ENCODE measurements around the gene ARID3B. TPM values are rescaled to one million over a fixed set of nuclear protein-coding genes. Genes with fewer than 3 reads are reported as not detected.

The ARID3B gene
- total and polyA plus RNA-seq, 2 of the 13 experiments (the other 11 are each of a cell fraction or from before 2014, with no cell fraction given): 5.3 to 12.8 TPM

DNA sequence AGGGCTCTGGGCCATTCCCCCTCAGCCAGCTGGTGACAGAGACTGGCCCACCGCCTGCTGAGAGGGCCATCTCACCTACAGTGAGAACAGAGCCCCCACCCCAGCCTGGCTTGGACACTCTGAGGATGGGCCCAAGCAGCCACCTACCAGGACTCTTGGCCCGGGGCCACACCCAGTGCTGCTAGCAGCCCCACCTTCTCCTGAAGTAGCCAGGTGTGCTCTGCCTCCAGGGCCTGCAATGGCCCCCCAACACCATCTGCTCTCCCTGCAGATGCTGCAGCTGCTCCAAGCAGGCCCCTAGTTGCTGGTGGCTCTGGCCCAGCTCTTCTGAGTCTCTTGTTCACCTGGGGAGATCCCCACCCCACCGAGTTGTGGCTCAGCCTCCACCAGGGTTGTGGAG, 67.8 kb downstream of the ARID3B start (continued):
- TF ChIP-seq ZBTB1 (CRISPR knock-in tag; IDR thresholded peaks at IDR 0.05; ENCODE audit: borderline replicate concordance): no peak
- no peak for TF ChIP-seq ZNF652 (CRISPR knock-in tag; IDR thresholded peaks at IDR 0.05; ENCODE audit: borderline replicate concordance, low read depth)
- TF ChIP-seq ZNF605 (CRISPR knock-in tag; IDR thresholded peaks at IDR 0.05): no peak

- POLR2A ChIA-PET: interaction anchor here (6.9 kb wide), 1 partner anchor 11 kb away, joined by 52 read pairs; no protein-coding TSS in a partner anchor
- no peaks in the 10 kb centered on the region for H3K36me3 ChIP-seq (replicated peaks in 1 of 2; ENCODE audit: control insufficient read depth in 1 of 2, insufficient read depth in 2 of 2, low read length in 2 of 2)
- WGBS (ENCODE audit: low lambda C conversion rate): 27% methylated on average over 2 of the region's 3 CpGs
- peaks cover 21% of the 10 kb centered on the region for H3K4me1 ChIP-seq (ENCODE audit: insufficient read depth, low read length)
- BruUV-seq (replicated peaks): no TSS peak
- H3K4me2 ChIP-seq (ENCODE audit: low read depth, low read length): no peak overlapping the region
- DNase-seq (ENCODE audit: low spot score): no peak
- CTCF ChIA-PET (ENCODE audit: low intra/inter-chr PET ratio, low total read pairs): no interaction called here
- TF ChIP-seq, protein P1, sequence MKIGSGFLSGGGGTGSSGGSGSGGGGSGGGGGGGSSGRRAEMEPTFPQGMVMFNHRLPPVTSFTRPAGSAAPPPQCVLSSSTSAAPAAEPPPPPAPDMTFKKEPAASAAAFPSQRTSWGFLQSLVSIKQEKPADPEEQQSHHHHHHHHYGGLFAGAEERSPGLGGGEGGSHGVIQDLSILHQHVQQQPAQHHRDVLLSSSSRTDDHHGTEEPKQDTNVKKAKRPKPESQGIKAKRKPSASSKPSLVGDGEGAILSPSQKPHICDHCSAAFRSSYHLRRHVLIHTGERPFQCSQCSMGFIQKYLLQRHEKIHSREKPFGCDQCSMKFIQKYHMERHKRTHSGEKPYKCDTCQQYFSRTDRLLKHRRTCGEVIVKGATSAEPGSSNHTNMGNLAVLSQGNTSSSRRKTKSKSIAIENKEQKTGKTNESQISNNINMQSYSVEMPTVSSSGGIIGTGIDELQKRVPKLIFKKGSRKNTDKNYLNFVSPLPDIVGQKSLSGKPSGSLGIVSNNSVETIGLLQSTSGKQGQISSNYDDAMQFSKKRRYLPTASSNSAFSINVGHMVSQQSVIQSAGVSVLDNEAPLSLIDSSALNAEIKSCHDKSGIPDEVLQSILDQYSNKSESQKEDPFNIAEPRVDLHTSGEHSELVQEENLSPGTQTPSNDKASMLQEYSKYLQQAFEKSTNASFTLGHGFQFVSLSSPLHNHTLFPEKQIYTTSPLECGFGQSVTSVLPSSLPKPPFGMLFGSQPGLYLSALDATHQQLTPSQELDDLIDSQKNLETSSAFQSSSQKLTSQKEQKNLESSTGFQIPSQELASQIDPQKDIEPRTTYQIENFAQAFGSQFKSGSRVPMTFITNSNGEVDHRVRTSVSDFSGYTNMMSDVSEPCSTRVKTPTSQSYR (CRISPR knock-in tag; IDR thresholded peaks at IDR 0.05; ENCODE audit: borderline replicate concordance): no peak
- TF ChIP-seq KDM5B (CRISPR knock-in tag; IDR thresholded peaks at IDR 0.05; ENCODE audit: borderline replicate concordance) (no peak), DBP (CRISPR knock-in tag; IDR thresholded peaks at IDR 0.05; ENCODE audit: not compliant biosample characterization) (no peak), SIN3A (IDR thresholded peaks at IDR 0.05; ENCODE audit: borderline replicate concordance, low read depth, low read length) (no peak), NCOA2 (CRISPR knock-in tag; IDR thresholded peaks at IDR 0.05) (no peak), AKAP8 (CRISPR knock-in tag; IDR thresholded peaks at IDR 0.05) (no peak), ZNF790 (CRISPR knock-in tag; IDR thresholded peaks at IDR 0.05; ENCODE audit: borderline replicate concordance) (no peak)
- H3K27ac ChIP-seq (ENCODE audit: extremely low read length, insufficient read depth, low read length): no peak overlapping the region
- FAIRE-seq: no peak
- no peaks in the 10 kb centered on the region for H3K79me2 ChIP-seq (ENCODE audit: insufficient read depth, low read length)
- ATAC-seq: no peak
- no peak overlapping the region for H3K9ac ChIP-seq (ENCODE audit: insufficient read depth, low read depth, low read length)
- intact Hi-C loops (cut with micrococcal nuclease; ENCODE audit: unreplicated experiment): no loop called here
- no peaks in the 10 kb centered on the region for H3K9me3 ChIP-seq (ENCODE audit: low read length)
- H4K20me1 ChIP-seq (ENCODE audit: insufficient read depth, low read length): no peaks in the 10 kb centered on the region
- no peak overlapping the region for H3K4me3 ChIP-seq (replicated peaks in 1 of 3; ENCODE audit: insufficient read depth in 1 of 3, low read depth in 2 of 3, low read length in 3 of 3)
- in situ Hi-C loops (cut with HindIII; ENCODE audit: extremely low pct_ligation_motif_present, low pct_unique_long_range_greater_than_20kb): no loop called here
- H2AFZ ChIP-seq (ENCODE audit: low read length): no peak overlapping the region
- peaks cover 10 to 56% of the 10 kb centered on the region in 2 experiments for H3K27me3 ChIP-seq (ENCODE audit: control insufficient read depth in 1 of 2, insufficient read depth in 2 of 2, low read length in 2 of 2)
Measured at GRCh38 chr15:74609938-74610301, 68.9 kb downstream of the ARID3B start.

All from HepG2 (cell line).